DLD1 (cell line): ENCODE data around the gene GSTM5.

ENCODE experiments used
- in situ Hi-C: cut with HindIII; loops from 2 replicates; pipeline ENCODE4 v1.10.0; 2017; ENCODE audit warnings: low sequenced_read_pairs

The GSTM5 gene

GRCh38 chr1:109760581-109761226, 48.7 kb downstream of the GSTM5 start:
- in situ Hi-C loops: loop anchor here (25.0 kb wide), 1 partner anchor 123 kb away; no protein-coding TSS in a partner anchor

GRCh38 chr1:109761227-109762038, 49.4 kb downstream of the GSTM5 start:
- in situ Hi-C loops: loop anchor here (25.0 kb wide), 1 partner anchor 124 kb away; no protein-coding TSS in a partner anchor

- in situ Hi-C loops: loop anchor here (25.0 kb wide), 1 partner anchor 125 kb away; no protein-coding TSS in a partner anchor
Measured at GRCh38 chr1:109762039-109762585, 50.1 kb downstream of the GSTM5 start.

GRCh38 chr1:109762821-109763645, 51.0 kb downstream of the GSTM5 start:
- in situ Hi-C loops: loop anchor here (25.0 kb wide), 1 partner anchor 126 kb away; no protein-coding TSS in a partner anchor

DNA sequence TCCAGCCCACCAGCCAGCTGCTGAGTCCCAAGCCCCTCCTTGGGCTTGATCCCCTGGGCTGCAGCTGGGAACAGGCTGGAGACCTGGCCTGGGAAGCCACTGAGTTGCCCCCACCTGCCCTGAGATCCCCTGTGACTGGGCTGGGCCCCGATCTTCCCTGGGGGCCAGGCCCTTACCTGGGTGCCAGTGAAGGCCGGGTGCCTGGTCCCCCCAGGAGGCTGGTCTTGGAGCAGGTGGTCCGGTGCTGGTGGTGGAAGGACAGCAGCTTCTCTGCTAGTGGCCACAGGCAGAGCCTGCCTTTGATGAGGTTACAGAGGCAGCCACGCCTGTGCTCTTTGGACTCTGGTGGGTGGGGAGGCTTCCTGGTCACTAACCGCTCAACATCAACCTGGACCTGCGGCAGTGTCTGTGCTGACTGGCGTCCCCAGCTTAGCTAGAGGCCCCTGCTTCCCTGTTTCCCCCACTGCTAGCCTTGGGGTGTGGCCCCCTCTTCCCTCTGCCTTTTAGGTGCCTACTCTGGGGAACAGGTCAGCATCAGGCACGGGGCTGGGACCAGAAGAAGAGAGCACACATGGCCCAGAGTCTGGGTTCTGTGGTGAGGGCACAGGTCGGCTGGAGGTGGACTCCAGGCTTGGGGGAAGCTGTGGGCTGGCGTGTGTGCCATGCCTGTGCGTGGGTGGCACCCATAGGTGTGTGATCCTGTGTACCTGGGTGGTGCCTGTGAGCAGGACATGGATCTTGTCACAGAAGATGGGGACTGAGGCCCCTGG, 51.8 kb downstream of the GSTM5 start, which contains the start of gene EPS8L3:
TSS of gene EPS8L3 (minus strand) at position 278 of the 770 bp plus-strand sequence. CDS start 2,174 bp downstream, outside the sequence.
- in situ Hi-C loops: loop anchor here (25.0 kb wide), 1 partner anchor 127 kb away; no protein-coding TSS in a partner anchor

DNA sequence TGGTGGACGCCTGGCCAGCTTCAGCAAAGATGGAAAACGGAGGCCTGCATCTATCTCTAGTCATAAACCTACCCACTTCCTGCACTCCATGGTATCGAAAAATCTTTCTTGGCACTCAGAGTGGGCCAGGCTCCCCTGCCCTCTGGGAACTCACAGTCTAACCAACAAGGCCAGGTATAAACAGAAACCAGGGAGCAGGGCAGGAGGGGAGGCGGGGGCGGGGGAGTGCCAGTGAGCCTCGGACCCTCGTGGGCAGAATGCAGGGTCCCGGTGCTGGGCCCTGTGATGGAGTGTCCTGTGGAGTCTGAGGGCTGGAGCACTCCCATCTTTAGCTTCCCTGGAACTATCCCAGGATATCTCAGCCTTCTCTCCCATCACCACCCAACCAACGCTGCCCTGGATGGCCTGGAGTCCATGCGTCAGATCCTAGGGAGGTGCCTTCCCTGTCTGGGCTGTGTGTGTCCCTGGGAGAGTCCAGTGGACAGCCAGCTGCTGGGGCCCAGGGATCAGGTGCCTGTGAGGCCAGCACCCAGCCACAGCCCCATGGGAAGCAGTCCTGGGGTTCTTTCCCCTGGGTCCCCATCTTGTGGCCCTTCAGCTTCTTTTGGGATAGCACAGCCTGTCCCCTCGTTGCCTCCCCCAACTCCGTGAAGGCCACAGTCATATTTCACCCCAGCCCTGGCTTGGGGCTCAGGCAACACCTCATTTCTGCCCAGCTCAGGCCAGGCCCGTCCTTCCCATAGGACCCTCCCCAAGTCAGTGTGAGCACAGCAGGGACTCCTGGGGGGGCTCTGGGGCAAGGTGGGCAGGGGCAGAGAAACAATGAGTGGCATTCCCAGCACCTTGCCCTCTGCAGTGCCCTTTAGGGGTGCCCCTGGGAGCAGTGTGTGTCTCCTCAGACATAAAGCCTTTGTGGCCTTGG, 52.8 kb downstream of the GSTM5 start:
- in situ Hi-C loops: loop anchor here (25.0 kb wide), 1 partner anchor 128 kb away; no protein-coding TSS in a partner anchor

DNA sequence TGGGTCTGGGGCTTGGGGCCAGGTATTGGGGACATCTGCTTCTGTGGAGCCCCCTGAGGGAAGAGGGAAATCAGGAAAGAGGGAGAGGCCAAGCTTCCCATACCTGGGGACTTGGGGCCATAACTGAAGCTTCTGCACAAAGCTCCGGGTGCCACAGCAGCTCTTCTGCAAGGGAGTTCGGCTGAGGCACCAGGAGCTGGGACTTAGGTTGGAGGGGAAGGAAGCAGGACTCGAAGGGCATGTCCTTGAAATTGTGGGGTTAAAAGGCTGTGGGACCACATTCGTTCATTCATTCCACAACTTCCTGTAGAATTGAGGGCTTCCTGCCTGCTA, 53.4 kb downstream of the GSTM5 start:
- in situ Hi-C loops: loop anchor here (25.0 kb wide), 1 partner anchor 128 kb away; no protein-coding TSS in a partner anchor

- in situ Hi-C loops: loop anchor here (25.0 kb wide), 1 partner anchor 129 kb away; no protein-coding TSS in a partner anchor
Measured at GRCh38 chr1:109765896-109766615, 54.0 kb downstream of the GSTM5 start.

GRCh38 chr1:109766991-109767636, 55.1 kb downstream of the GSTM5 start:
- in situ Hi-C loops: loop anchor here (25.0 kb wide), 1 partner anchor 130 kb away; no protein-coding TSS in a partner anchor
